GM12892 (cell line): ENCODE results near the gene RAB3GAP1. TPM values are rescaled to one million over a fixed set of nuclear protein-coding genes. Genes with fewer than 3 reads are reported as not detected.

Source experiments
- DNase-seq: peaks from one replicate; pipeline ENCODE4 v3.0.0; 2011; ENCODE audit not compliant: insufficient read length
- FAIRE-seq: peaks from 2 replicates; lab custom pipeline; 2011; peaks lifted over from hg19 to GRCh38; lab: Jason Lieb, UNC
- POLR2A ChIP-seq: IDR thresholded peaks from 2 replicates; pipeline ENCODE4 v1.6.1; 2011; ENCODE audit warnings: low read depth, low read length, control low read depth
- POLR2AphosphoS5 ChIP-seq: IDR thresholded peaks from 2 replicates; pipeline ENCODE4 v1.6.1; 2011; ENCODE audit warnings: low read depth, low read length, control low read depth
- TAF1 ChIP-seq: IDR thresholded peaks from 2 replicates; pipeline ENCODE4 v1.6.1; 2011; ENCODE audit warnings: low read depth, mild to moderate bottlenecking, control low read depth, low read length, borderline replicate concordance
- polyA plus RNA-seq: library from polyadenylated mRNA; unstranded; fragments of >200 nt; gene quantifications from one replicate; pipeline ENCODE4 v1.2.1, GENCODE V29; 2012; ENCODE audit warnings: missing spikeins, inconsistent platforms; ENCODE audit not compliant: missing spikeins

The RAB3GAP1 gene
- 26.9 TPM for polyA plus RNA-seq

DNA sequence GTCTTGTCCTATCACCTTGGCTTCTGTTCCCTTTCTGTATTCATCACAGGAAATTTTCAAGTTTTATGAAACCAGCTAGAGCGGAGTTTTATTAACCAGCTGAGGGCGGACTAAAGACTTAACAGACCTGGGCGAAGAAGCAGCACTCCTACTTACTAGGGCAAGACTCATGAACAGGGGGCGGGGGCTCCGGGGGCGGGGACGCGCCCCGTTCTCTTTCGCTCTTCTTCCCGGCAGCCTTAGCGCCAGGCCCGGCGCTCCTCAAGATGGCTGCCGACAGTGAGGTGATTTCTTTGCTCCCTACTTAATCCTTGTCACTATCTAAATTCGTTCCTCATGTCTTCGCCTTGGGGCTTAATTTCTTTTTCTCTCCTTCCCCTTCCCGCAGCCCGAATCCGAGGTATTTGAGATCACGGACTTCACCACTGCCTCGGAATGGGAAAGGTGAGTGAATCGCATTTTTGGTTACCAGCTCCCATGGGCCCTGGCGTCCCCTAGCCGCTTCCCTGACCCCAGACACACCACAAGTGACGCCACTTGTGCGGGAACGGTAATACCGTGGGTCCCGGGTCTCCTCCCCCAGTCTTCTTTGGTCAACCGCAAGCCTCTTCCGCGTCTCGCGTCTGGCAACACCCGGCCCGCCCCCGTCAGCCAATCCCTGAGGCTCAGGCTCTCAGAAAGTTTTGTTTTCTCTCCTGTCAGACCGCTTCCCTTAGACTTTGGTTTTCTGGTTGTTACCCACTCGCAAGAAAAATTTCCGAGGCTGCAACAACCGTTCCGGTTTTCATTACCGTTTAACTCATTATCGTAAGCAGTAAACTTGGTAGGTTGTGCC, at the start of gene RAB3GAP1:
TSS of gene RAB3GAP1 (plus strand) at position 251 of the 835 bp plus-strand sequence. CDS start at position 267, 16 bp downstream.
- FAIRE-seq = peak; percentile 89
- TF ChIP-seq POLR2A (peak; percentile 90), TAF1 (peak; percentile 84), POLR2AphosphoS5 (peak; percentile 93)
- DNase-seq = peak; percentile 77

DNA sequence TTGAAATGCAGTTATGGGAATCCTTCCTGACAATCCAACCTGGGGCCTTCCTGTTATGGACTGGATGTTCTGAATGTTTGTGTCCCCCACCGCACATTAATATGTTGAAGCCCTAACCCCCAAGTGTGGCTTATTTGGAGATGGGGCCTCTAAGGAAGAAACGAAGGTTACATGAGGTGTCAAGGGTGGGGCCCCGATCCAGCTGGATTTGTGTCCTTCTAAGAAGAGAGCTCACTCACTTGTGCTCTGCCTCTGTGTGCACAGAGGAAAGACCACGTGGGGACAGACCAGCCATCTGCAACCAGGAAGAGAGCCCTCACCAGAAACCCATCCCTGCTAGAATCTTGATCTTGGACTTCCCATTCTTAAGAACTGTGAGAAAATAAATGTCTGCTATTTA, 49.3 kb upstream of the RAB3GAP1 start:
- FAIRE-seq (no peak), DNase-seq (no peak)
- no peak for TF ChIP-seq POLR2A
- TF ChIP-seq POLR2AphosphoS5 = no peak

DNA sequence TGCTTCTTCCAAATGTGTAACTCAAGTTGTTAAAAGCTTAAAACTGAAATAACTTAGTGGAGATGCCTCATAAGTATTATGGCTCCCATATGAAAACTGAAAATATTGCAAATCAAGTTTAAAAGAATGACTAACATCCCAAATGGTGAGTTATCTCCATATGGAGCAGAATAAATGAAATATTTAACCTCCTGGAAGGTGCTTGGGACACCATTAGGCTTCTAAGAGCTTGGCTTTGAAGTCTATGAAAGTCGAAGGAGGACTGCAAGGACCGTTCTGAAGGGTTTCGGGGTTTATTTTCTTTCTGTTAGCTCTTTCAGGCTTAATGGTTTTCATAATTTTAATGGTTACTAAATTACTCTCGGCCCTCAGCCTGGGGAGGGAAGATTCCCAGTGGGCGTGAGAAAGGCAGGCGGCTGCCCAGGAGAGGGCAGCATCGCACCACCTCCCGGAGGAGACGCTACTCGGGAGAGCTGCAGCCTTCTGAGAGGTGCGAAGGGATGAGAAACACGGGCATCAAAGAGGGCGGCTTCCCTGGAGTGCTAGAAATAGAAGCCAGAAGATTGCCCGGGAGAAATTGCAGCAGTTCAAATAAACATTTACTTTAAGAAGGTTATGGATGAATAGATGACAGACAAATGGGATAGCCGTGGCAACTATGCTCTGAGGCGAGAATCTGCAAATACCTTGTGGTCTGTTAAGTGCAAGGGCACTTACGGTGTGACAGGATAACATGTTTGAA, 47.9 kb upstream of the RAB3GAP1 start:
- TF ChIP-seq TAF1 = no peak
- TF ChIP-seq POLR2A = no peak
- no peak for TF ChIP-seq POLR2AphosphoS5
- FAIRE-seq (peak; percentile 97), DNase-seq (peak; percentile 53)

DNA sequence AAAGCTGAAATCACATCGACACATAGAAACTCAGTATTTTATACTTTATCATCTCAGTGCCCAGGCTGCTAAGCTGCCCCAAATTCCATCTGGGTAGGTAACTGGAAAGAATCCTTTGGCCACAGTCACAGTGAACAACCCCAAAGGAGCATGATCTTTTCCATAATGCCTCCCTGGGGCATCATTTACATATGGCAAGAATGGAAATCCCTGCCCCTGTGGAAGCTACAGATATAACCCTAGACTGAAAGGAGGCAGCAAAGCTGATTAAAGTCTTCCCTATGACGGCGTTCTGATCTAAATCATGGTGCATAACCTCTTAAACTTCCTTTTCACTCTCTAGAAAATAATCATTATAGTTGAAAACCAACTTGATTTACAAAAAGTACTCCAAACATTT, 46.3 kb upstream of the RAB3GAP1 start:
- TF ChIP-seq POLR2AphosphoS5 = no peak
- TF ChIP-seq TAF1 = no peak
- TF ChIP-seq POLR2A = no peak
- DNase-seq = no peak
- FAIRE-seq = no peak

DNA sequence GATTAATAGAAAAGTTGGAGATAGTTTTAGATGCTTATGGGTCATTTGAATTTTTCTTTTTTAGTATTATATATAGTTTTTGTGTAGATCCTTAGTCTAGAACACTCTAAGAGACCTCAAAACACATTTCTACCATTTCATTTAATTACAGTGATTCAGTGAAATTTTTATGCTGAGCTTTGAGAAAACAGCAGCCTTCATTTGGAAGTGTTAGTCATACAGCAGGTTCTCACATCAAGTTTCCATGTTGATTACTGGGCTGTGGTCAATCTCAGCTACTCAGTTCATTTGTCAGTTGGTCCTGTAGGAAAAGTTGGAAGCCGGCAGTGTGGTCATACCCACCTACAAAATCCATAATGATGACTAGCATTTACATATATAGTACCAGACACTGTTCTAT, 42.8 kb upstream of the RAB3GAP1 start:
- FAIRE-seq (no peak), DNase-seq (no peak)
- TF ChIP-seq POLR2AphosphoS5 (no peak), POLR2A (no peak), TAF1 (no peak)

- FAIRE-seq = peak; percentile 61
- DNase-seq = no peak
- TF ChIP-seq POLR2A (no peak), TAF1 (no peak), POLR2AphosphoS5 (no peak)
Measured at GRCh38 chr2:135010200-135010942, 41.7 kb upstream of the RAB3GAP1 start.

GRCh38 chr2:135011633-135012032, 40.5 kb upstream of the RAB3GAP1 start:
- FAIRE-seq (no peak), DNase-seq (no peak)
- TF ChIP-seq TAF1 (no peak), POLR2AphosphoS5 (no peak), POLR2A (no peak)

DNA sequence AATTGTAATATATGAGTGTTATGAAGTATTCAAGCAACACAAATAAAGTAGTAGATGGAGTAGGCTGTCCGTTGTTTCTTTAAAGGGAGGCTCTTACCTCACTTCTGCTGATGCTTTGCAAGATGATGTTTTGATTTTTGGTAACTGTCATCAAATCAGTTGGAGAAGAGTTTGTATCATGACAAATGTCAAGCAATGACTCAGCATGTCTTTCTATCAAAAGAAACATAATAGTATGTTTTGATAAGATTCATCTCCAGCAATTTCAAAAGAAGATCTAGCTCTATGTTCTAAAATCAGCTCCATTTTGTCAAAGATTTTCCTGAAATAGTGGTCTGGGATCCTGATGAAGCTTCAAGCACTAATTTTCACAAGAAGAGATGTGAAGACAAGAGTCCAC, 30.5 kb upstream of the RAB3GAP1 start:
- TF ChIP-seq POLR2A (no peak), POLR2AphosphoS5 (no peak), TAF1 (no peak)
- no peak for FAIRE-seq
- DNase-seq = no peak

- TF ChIP-seq POLR2AphosphoS5 = no peak
- no peak for TF ChIP-seq TAF1
- TF ChIP-seq POLR2A = no peak
- FAIRE-seq (no peak), DNase-seq (no peak)
Measured at GRCh38 chr2:135022952-135023880, 28.9 kb upstream of the RAB3GAP1 start.

- DNase-seq = no peak
- peak; percentile 30 for FAIRE-seq
- TF ChIP-seq POLR2A = no peak
- no peak for TF ChIP-seq POLR2AphosphoS5
- TF ChIP-seq TAF1 = no peak
Measured at GRCh38 chr2:135023886-135024485, 28.1 kb upstream of the RAB3GAP1 start.
